OCI-LY7 (cell line): ENCODE data around the gene B3GALT6. TPM values are rescaled to one million over a fixed set of nuclear protein-coding genes. Genes with fewer than 3 reads are reported as not detected.

Source experiments
- BruUV-seq: library from RNA; stranded (reverse); fragments of 400-500 nt; replicated peaks from 2 replicates; lab custom pipeline; 2021; lab: Mats Ljungman, UMichigan
- CTCF ChIA-PET: fragments of 300-600 bp; sonication (Branson Sonifier 250); formaldehyde crosslinking; loops from one replicate; lab custom pipeline; 2022; ENCODE audit warnings: antibody characterized with exemption; ENCODE audit not compliant: unreplicated experiment; lab: Charles Lee
- POLR2A ChIA-PET: fragments of 300-600 bp; sonication (Branson Sonifier 250); formaldehyde crosslinking; loops from one replicate; lab custom pipeline; 2022; ENCODE audit warnings: antibody characterized with exemption; lab: Charles Lee
- DNase-seq: peaks from one replicate; pipeline ENCODE4 v3.0.0-alpha.2; 2015; ENCODE audit warnings: low spot score
- H2AFZ ChIP-seq: fragments of 200-600 bp; sonication (generic), shearing (Covaris generic); 2 replicates; pipeline ENCODE4 v1.6.1; 2014; ENCODE audit warnings: mild to moderate bottlenecking, antibody characterized with exemption, low read length, moderate library complexity
- H3K27ac ChIP-seq: fragments of 200-600 bp; sonication (generic); 2 replicates; pipeline ENCODE4 v1.5.1; 2014; ENCODE audit warnings: mixed run types, low read depth, mild to moderate bottlenecking, moderate library complexity, low read length, inconsistent platforms; ENCODE audit not compliant: poor library complexity, severe bottlenecking
- H3K36me3 ChIP-seq: fragments of 200-600 bp; sonication (generic); 2 replicates; pipeline ENCODE4 v1.6.1; 2014; ENCODE audit warnings: mild to moderate bottlenecking, antibody characterized with exemption, low read length, moderate library complexity, mixed read lengths; ENCODE audit not compliant: insufficient read depth
- H3K4me1 ChIP-seq: fragments of 200-600 bp; sonication (generic); 2 replicates; pipeline ENCODE4 v1.5.1; 2014; ENCODE audit warnings: mild to moderate bottlenecking, low read length; ENCODE audit not compliant: insufficient read depth, poor library complexity, severe bottlenecking
- H3K4me2 ChIP-seq: fragments of 200-600 bp; sonication (generic); 2 replicates; pipeline ENCODE4 v1.6.1; 2014; ENCODE audit warnings: mild to moderate bottlenecking, low read length
- H3K4me3 ChIP-seq: fragments of 200-600 bp; sonication (generic); 2 replicates; pipeline ENCODE4 v1.5.1; 2014; ENCODE audit warnings: mild to moderate bottlenecking, low read depth, low read length; ENCODE audit not compliant: poor library complexity, severe bottlenecking
- H3K79me2 ChIP-seq: fragments of 200-600 bp; sonication (generic); 2 replicates; pipeline ENCODE4 v1.6.1; 2016; ENCODE audit warnings: low read depth, mild to moderate bottlenecking, low read length, moderate library complexity, mixed read lengths; ENCODE audit not compliant: insufficient read depth
- H3K9me2 ChIP-seq: fragments of 200-600 bp; sonication (generic); 2 replicates; pipeline ENCODE4 v1.6.1; 2016; ENCODE audit warnings: mild to moderate bottlenecking, low read length, mixed read lengths; ENCODE audit not compliant: insufficient read depth
- H3K9me3 ChIP-seq: fragments of 200-600 bp; sonication (generic); 2 replicates; pipeline ENCODE4 v1.6.1; 2014; ENCODE audit warnings: mild to moderate bottlenecking, mixed run types, low read length, mixed read lengths
- H4K20me1 ChIP-seq: fragments of 200-600 bp; sonication (generic); 2 replicates; pipeline ENCODE4 v1.6.1; 2014; ENCODE audit warnings: mild to moderate bottlenecking, antibody characterized with exemption, low read length, moderate library complexity, mixed read lengths; ENCODE audit not compliant: insufficient read depth
- CTCF ChIP-seq: fragments of 200-600 bp; sonication (generic); conservative IDR thresholded peaks from 2 replicates; pipeline ENCODE4 v1.5.1; 2014; ENCODE audit warnings: mild to moderate bottlenecking, antibody characterized with exemption, low read length, moderate library complexity, mixed read lengths
- EZH2phosphoT487 ChIP-seq: fragments of 200-600 bp; sonication (generic); IDR thresholded peaks from 2 replicates; pipeline ENCODE4 v1.6.1; 2018; ENCODE audit warnings: low read depth, borderline replicate concordance, mild to moderate bottlenecking, mixed run types, antibody characterized with exemption, low read length, moderate library complexity, mixed read lengths
- intact Hi-C: fragments of 100-400 bp; cut with micrococcal nuclease; formaldehyde crosslinking; loops from one replicate; pipeline ENCODE4 v1.10.0; 2022; ENCODE audit not compliant: unreplicated experiment
- total RNA-seq, 2 experiments: library from RNA; depleted of rRNA in 1 of 2; stranded (reverse); fragments of >200 nt in 1 of 2; shearing (Covaris generic) in 1 of 2; gene quantifications; 2 replicates each; pipeline ENCODE4 v1.2.3, GENCODE V29; 2014 to 2022

B3GALT6 gene
- total RNA-seq, 2 experiments from 2014 or later = 27.1 to 36.2 TPM

GRCh38 chr1:1245817-1246576 lies 14.0 kb downstream of the B3GALT6 start:
- DNase-seq = no peak

GRCh38 chr1:1246577-1247340 lies 14.7 kb downstream of the B3GALT6 start, which contains the start of gene C1QTNF12:
Gene C1QTNF12, minus strand, starts transcription at chr1:1246722. Its CDS starts 32 bp downstream, at chr1:1246690.
- H3K4me1 ChIP-seq = peaks cover 9% of the 10 kb centered on the region
- ChIA-PET CTCF (no interaction called here), POLR2A (no interaction called here)
- H3K4me3 ChIP-seq = no peak within 1 kb of the TSS
- intact Hi-C loops = no loop called here
- no peaks in the 10 kb centered on the region for H3K9me3 ChIP-seq
- no peak within 1 kb of the TSS for H3K4me2 ChIP-seq
- DNase-seq = no peak
- no peaks in the 10 kb centered on the region for H3K79me2 ChIP-seq
- no peak within 1 kb of the TSS for H2AFZ ChIP-seq
- BruUV-seq = no TSS peak
- no peak within 1 kb of the TSS for H3K27ac ChIP-seq
- TF ChIP-seq EZH2phosphoT487 (no peak), CTCF (no peak)
- H4K20me1 ChIP-seq = no peaks in the 10 kb centered on the region
- H3K9me2 ChIP-seq = no peaks in the 10 kb centered on the region
- no peaks in the 10 kb centered on the region for H3K36me3 ChIP-seq

More at GRCh38 chr1:1245817-1246576, 14.0 kb downstream of the B3GALT6 start:
- Histone ChIP-seq H3K4me1 (peaks cover 7% of the 10 kb centered on the region), H3K36me3 (no peaks in the 10 kb centered on the region), H3K27ac (no peak overlapping the region), H3K4me2 (no peak overlapping the region), H3K4me3 (no peak overlapping the region), H3K9me3 (no peaks in the 10 kb centered on the region), H3K9me2 (no peaks in the 10 kb centered on the region), H3K79me2 (no peaks in the 10 kb centered on the region), H2AFZ (no peak overlapping the region), H4K20me1 (no peaks in the 10 kb centered on the region)
- BruUV-seq = no TSS peak
- ChIA-PET POLR2A (no interaction called here), CTCF (no interaction called here)
- intact Hi-C loops = no loop called here
- no peak for TF ChIP-seq EZH2phosphoT487
- TF ChIP-seq CTCF = no peak
